ENCODE data around the gene SLC37A2.
"Not testable (repeated sequence)": the region's sequence is repeated elsewhere in the genome, so short reads cannot be mapped to it uniquely, and the experiment has no call there.

SLC37A2 gene

GRCh38 chr11:125082611-125083311 lies 19.7 kb downstream of the SLC37A2 start:
- no peaks in the 10 kb centered on the region for H3K4me1 ChIP-seq (ENCODE audit: control insufficient read depth in 1 of 2, insufficient read depth in 2 of 2, low read length in 2 of 2)
- H3K27ac ChIP-seq (ENCODE audit: low read depth, low read length) = no peak overlapping the region
- no peaks in the 10 kb centered on the region for H3K9me3 ChIP-seq (ENCODE audit: control insufficient read depth in 1 of 2, low read length in 2 of 2)
- H3K36me3 ChIP-seq (ENCODE audit: control insufficient read depth in 1 of 2, insufficient read depth in 2 of 2, low read length in 2 of 2) = peaks cover 0 to 8% of the 10 kb centered on the region in 2 donors
- H3K4me3 ChIP-seq (ENCODE audit: low read depth in 1 of 2, low read length in 2 of 2) = no peak overlapping the region
- H3K9ac ChIP-seq (ENCODE audit: low read depth in 1 of 2, low read length in 2 of 2) = no peak overlapping the region
- H3K27me3 ChIP-seq (ENCODE audit: control insufficient read depth in 1 of 2, insufficient read depth in 2 of 2, low read length in 2 of 2) = no peaks in the 10 kb centered on the region

- Histone ChIP-seq H3K36me3 (ENCODE audit: control insufficient read depth in 1 of 2, insufficient read depth in 2 of 2, low read length in 2 of 2) (peaks cover 0 to 8% of the 10 kb centered on the region in 2 donors), H3K4me1 (ENCODE audit: control insufficient read depth in 1 of 2, insufficient read depth in 2 of 2, low read length in 2 of 2) (no peaks in the 10 kb centered on the region), H3K27ac (ENCODE audit: low read depth, low read length) (no peak overlapping the region), H3K27me3 (ENCODE audit: control insufficient read depth in 1 of 2, insufficient read depth in 2 of 2, low read length in 2 of 2) (no peaks in the 10 kb centered on the region), H3K9ac (ENCODE audit: low read depth in 1 of 2, low read length in 2 of 2) (no peak overlapping the region), H3K9me3 (ENCODE audit: control insufficient read depth in 1 of 2, low read length in 2 of 2) (no peaks in the 10 kb centered on the region), H3K4me3 (ENCODE audit: low read depth in 1 of 2, low read length in 2 of 2) (no peak overlapping the region)
Observed at GRCh38 chr11:125083312-125084056, 20.4 kb downstream of the SLC37A2 start.

- Histone ChIP-seq H3K9me3 (ENCODE audit: control insufficient read depth in 1 of 2, low read length in 2 of 2) (no peaks in the 10 kb centered on the region), H3K27me3 (ENCODE audit: control insufficient read depth in 1 of 2, insufficient read depth in 2 of 2, low read length in 2 of 2) (no peaks in the 10 kb centered on the region), H3K4me3 (ENCODE audit: low read depth in 1 of 2, low read length in 2 of 2) (no peak overlapping the region), H3K27ac (ENCODE audit: low read depth, low read length) (no peak overlapping the region), H3K36me3 (ENCODE audit: control insufficient read depth in 1 of 2, insufficient read depth in 2 of 2, low read length in 2 of 2) (peaks cover 0 to 8% of the 10 kb centered on the region in 2 donors), H3K9ac (ENCODE audit: low read depth in 1 of 2, low read length in 2 of 2) (no peak overlapping the region), H3K4me1 (ENCODE audit: control insufficient read depth in 1 of 2, insufficient read depth in 2 of 2, low read length in 2 of 2) (no peaks in the 10 kb centered on the region)
Observed at GRCh38 chr11:125084057-125084416, 20.9 kb downstream of the SLC37A2 start.

GRCh38 chr11:125084761-125085231 lies 21.7 kb downstream of the SLC37A2 start:
- no peaks in the 10 kb centered on the region for H3K4me1 ChIP-seq (ENCODE audit: control insufficient read depth in 1 of 2, insufficient read depth in 2 of 2, low read length in 2 of 2)
- H3K27me3 ChIP-seq (ENCODE audit: control insufficient read depth in 1 of 2, insufficient read depth in 2 of 2, low read length in 2 of 2) = no peaks in the 10 kb centered on the region
- no peaks in the 10 kb centered on the region for H3K9me3 ChIP-seq (ENCODE audit: control insufficient read depth in 1 of 2, low read length in 2 of 2)
- H3K27ac ChIP-seq (ENCODE audit: low read depth, low read length) = no peak overlapping the region
- H3K4me3 ChIP-seq (ENCODE audit: low read depth in 1 of 2, low read length in 2 of 2) = no peak overlapping the region
- peaks cover 0 to 8% of the 10 kb centered on the region in 2 donors for H3K36me3 ChIP-seq (ENCODE audit: control insufficient read depth in 1 of 2, insufficient read depth in 2 of 2, low read length in 2 of 2)
- no peak overlapping the region for H3K9ac ChIP-seq (ENCODE audit: low read depth in 1 of 2, low read length in 2 of 2)

GRCh38 chr11:125085301-125086081 lies 22.4 kb downstream of the SLC37A2 start:
- H3K36me3 ChIP-seq (ENCODE audit: control insufficient read depth in 1 of 2, insufficient read depth in 2 of 2, low read length in 2 of 2) = peaks cover 0 to 8% of the 10 kb centered on the region in 2 donors

GRCh38 chr11:125086633-125087296 lies 23.7 kb downstream of the SLC37A2 start:
- Histone ChIP-seq H3K9me3 (ENCODE audit: control insufficient read depth in 1 of 2, low read length in 2 of 2) (no peaks in the 10 kb centered on the region), H3K9ac (ENCODE audit: low read depth in 1 of 2, low read length in 2 of 2) (no peak overlapping the region), H3K27me3 (ENCODE audit: control insufficient read depth in 1 of 2, insufficient read depth in 2 of 2, low read length in 2 of 2) (no peaks in the 10 kb centered on the region), H3K4me1 (ENCODE audit: control insufficient read depth in 1 of 2, insufficient read depth in 2 of 2, low read length in 2 of 2) (peaks cover 4 to 5% of the 10 kb centered on the region in 2 donors), H3K36me3 (ENCODE audit: control insufficient read depth in 1 of 2, insufficient read depth in 2 of 2, low read length in 2 of 2) (peaks cover 0 to 8% of the 10 kb centered on the region in 2 donors), H3K4me3 (ENCODE audit: low read depth in 1 of 2, low read length in 2 of 2) (no peak overlapping the region), H3K27ac (ENCODE audit: low read depth, low read length) (no peak overlapping the region)

More at GRCh38 chr11:125085301-125086081, 22.4 kb downstream of the SLC37A2 start:
- H3K27me3 ChIP-seq (ENCODE audit: control insufficient read depth in 1 of 2, insufficient read depth in 2 of 2, low read length in 2 of 2) = no peaks in the 10 kb centered on the region
- H3K9ac ChIP-seq (ENCODE audit: low read depth in 1 of 2, low read length in 2 of 2) = no peak overlapping the region
- H3K4me3 ChIP-seq (ENCODE audit: low read depth in 1 of 2, low read length in 2 of 2) = no peak overlapping the region
- no peaks in the 10 kb centered on the region for H3K4me1 ChIP-seq (ENCODE audit: control insufficient read depth in 1 of 2, insufficient read depth in 2 of 2, low read length in 2 of 2)
- no peak overlapping the region for H3K27ac ChIP-seq (ENCODE audit: low read depth, low read length)
- no peaks in the 10 kb centered on the region for H3K9me3 ChIP-seq (ENCODE audit: control insufficient read depth in 1 of 2, low read length in 2 of 2)

- Histone ChIP-seq H3K36me3 (ENCODE audit: control insufficient read depth in 1 of 2, insufficient read depth in 2 of 2, low read length in 2 of 2) (peaks cover 0 to 8% of the 10 kb centered on the region in 2 donors), H3K4me3 (ENCODE audit: low read depth in 1 of 2, low read length in 2 of 2) (no peak overlapping the region), H3K9me3 (ENCODE audit: control insufficient read depth in 1 of 2, low read length in 2 of 2) (no peaks in the 10 kb centered on the region), H3K9ac (ENCODE audit: low read depth in 1 of 2, low read length in 2 of 2) (no peak overlapping the region), H3K27me3 (ENCODE audit: control insufficient read depth in 1 of 2, insufficient read depth in 2 of 2, low read length in 2 of 2) (no peaks in the 10 kb centered on the region), H3K4me1 (ENCODE audit: control insufficient read depth in 1 of 2, insufficient read depth in 2 of 2, low read length in 2 of 2) (peaks cover 4 to 9% of the 10 kb centered on the region in 2 donors), H3K27ac (ENCODE audit: low read depth, low read length) (no peak overlapping the region)
Observed at GRCh38 chr11:125088123-125088522, 25.0 kb downstream of the SLC37A2 start.

GRCh38 chr11:125088576-125089455 lies 25.7 kb downstream of the SLC37A2 start:
- peaks cover 0 to 8% of the 10 kb centered on the region in 2 donors for H3K36me3 ChIP-seq (ENCODE audit: control insufficient read depth in 1 of 2, insufficient read depth in 2 of 2, low read length in 2 of 2)
- no peaks in the 10 kb centered on the region for H3K9me3 ChIP-seq (ENCODE audit: control insufficient read depth in 1 of 2, low read length in 2 of 2)
- no peak overlapping the region for H3K27ac ChIP-seq (ENCODE audit: low read depth, low read length)
- no peak overlapping the region for H3K4me3 ChIP-seq (ENCODE audit: low read depth in 1 of 2, low read length in 2 of 2)
- H3K27me3 ChIP-seq (ENCODE audit: control insufficient read depth in 1 of 2, insufficient read depth in 2 of 2, low read length in 2 of 2) = no peaks in the 10 kb centered on the region
- no peak overlapping the region for H3K9ac ChIP-seq (ENCODE audit: low read depth in 1 of 2, low read length in 2 of 2)
- H3K4me1 ChIP-seq (ENCODE audit: control insufficient read depth in 1 of 2, insufficient read depth in 2 of 2, low read length in 2 of 2) = peaks cover 4 to 9% of the 10 kb centered on the region in 2 donors

- not testable (repeated sequence) for H3K27me3 ChIP-seq (ENCODE audit: control insufficient read depth in 1 of 2, insufficient read depth in 2 of 2, low read length in 2 of 2); H3K9me3 ChIP-seq (ENCODE audit: control insufficient read depth in 1 of 2, low read length in 2 of 2); H3K36me3 ChIP-seq (ENCODE audit: control insufficient read depth in 1 of 2, insufficient read depth in 2 of 2, low read length in 2 of 2); H3K4me1 ChIP-seq (ENCODE audit: control insufficient read depth in 1 of 2, insufficient read depth in 2 of 2, low read length in 2 of 2); H3K4me3 ChIP-seq (ENCODE audit: low read depth in 1 of 2, low read length in 2 of 2); H3K9ac ChIP-seq (ENCODE audit: low read depth in 1 of 2, low read length in 2 of 2); H3K27ac ChIP-seq (ENCODE audit: low read depth, low read length)
Observed at GRCh38 chr11:125089481-125089880, 26.4 kb downstream of the SLC37A2 start.
